ENCODE results near the gene VKORC1.

The VKORC1 gene

GRCh38 chr16:31063495-31063842 is 31.1 kb downstream of the VKORC1 start:
- no peak for DNase-seq (ENCODE audit: low spot score)

GRCh38 chr16:31061813-31062440 is 32.7 kb downstream of the VKORC1 start:
- no peak for DNase-seq (ENCODE audit: low spot score)

GRCh38 chr16:31061126-31061812 is 33.3 kb downstream of the VKORC1 start:
- no peak for DNase-seq (ENCODE audit: low spot score)

GRCh38 chr16:31055613-31056012 is 39.0 kb downstream of the VKORC1 start:
- DNase-seq (ENCODE audit: low spot score), result no peak

- DNase-seq (ENCODE audit: low spot score), result no peak
Observed at GRCh38 chr16:31052114-31052513, 42.5 kb downstream of the VKORC1 start.

GRCh38 chr16:31050280-31051030 is 44.1 kb downstream of the VKORC1 start:
- no peak for DNase-seq (ENCODE audit: low spot score)

- DNase-seq (ENCODE audit: low spot score), result no peak
Observed at GRCh38 chr16:31043898-31044481, 50.6 kb downstream of the VKORC1 start.

- no peak for DNase-seq (ENCODE audit: low spot score)
Observed at GRCh38 chr16:31043352-31043751, 51.2 kb downstream of the VKORC1 start.

- no peak for DNase-seq (ENCODE audit: low spot score)
Observed at GRCh38 chr16:31042866-31043265, 51.7 kb downstream of the VKORC1 start.

Measured in pons (tissue), 1 donor.